Suprapubic skin (tissue), 3 donors: ENCODE results near the gene KBTBD7.

Source experiments
- POLR2AphosphoS5 ChIP-seq, 3 donors: sonication (generic); formaldehyde crosslinking; IDR thresholded peaks; one replicate each; pipeline ENCODE4 v1.6.1; 2017; ENCODE audit warnings: antibody characterized with exemption in 3 of 3
- TF ChIP-seq, protein P1 (sequence below), 2 donors: fragments of 200-600 bp in 1 of 2; fragments of 450-650 bp in 1 of 2; sonication (generic) in 1 of 2; IDR thresholded peaks; one replicate each; pipeline ENCODE4 v1.5.1; 2016 to 2019; ENCODE audit warnings: antibody characterized with exemption in 2 of 2, mild to moderate bottlenecking in 1 of 2, moderate library complexity in 1 of 2

DNA sequence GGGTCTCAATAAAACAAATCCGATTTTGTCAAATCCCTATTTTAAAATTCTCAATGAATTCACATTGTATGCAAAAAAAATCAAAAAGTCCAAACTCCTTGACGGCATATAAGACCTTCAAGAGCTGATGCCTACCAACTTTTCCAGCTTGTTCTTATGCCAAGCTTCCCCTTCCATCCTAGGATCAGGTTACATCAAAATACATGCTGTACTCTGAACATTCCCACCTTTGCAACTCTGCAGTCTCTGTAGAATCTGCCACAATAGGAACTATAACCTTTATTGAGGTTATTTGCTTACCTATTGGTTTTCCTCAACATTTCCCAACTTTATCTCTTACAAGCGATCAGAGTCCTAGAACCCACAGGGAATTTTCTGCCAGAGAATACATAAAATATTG, 7.9 kb downstream of the KBTBD7 start:
- TF ChIP-seq, protein P1, sequence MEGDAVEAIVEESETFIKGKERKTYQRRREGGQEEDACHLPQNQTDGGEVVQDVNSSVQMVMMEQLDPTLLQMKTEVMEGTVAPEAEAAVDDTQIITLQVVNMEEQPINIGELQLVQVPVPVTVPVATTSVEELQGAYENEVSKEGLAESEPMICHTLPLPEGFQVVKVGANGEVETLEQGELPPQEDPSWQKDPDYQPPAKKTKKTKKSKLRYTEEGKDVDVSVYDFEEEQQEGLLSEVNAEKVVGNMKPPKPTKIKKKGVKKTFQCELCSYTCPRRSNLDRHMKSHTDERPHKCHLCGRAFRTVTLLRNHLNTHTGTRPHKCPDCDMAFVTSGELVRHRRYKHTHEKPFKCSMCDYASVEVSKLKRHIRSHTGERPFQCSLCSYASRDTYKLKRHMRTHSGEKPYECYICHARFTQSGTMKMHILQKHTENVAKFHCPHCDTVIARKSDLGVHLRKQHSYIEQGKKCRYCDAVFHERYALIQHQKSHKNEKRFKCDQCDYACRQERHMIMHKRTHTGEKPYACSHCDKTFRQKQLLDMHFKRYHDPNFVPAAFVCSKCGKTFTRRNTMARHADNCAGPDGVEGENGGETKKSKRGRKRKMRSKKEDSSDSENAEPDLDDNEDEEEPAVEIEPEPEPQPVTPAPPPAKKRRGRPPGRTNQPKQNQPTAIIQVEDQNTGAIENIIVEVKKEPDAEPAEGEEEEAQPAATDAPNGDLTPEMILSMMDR (IDR thresholded peaks at IDR 0.05) = no peak
- no peak for TF ChIP-seq POLR2AphosphoS5 (IDR thresholded peaks at IDR 0.05)
